EH (cell line): ENCODE measurements around the gene STAMBPL1.

Experiments used
- DNase-seq: peaks from one replicate; pipeline ENCODE4 v3.0.0-alpha.2; 2015; ENCODE audit warnings: low read depth

STAMBPL1 gene

DNA sequence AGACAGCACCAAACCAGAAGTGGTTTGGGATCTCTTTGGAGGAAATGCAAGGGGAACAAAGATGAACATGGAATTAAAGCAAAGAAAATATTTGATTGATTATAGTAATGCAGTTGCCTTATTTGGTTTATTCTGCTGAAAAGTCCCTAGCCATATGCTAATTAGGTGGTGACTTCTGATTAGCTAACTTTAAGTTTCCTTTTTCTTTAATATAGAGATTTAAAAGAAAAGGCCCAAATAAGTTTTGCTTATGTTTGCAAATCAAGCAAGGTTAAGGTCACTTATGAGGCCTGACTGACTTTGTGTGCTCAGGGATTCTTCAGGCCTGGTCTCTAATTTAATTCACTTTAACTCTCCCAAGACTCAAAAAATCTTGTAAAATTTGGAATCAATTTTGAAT, 22.2 kb upstream of the STAMBPL1 start:
- no peak for DNase-seq

DNA sequence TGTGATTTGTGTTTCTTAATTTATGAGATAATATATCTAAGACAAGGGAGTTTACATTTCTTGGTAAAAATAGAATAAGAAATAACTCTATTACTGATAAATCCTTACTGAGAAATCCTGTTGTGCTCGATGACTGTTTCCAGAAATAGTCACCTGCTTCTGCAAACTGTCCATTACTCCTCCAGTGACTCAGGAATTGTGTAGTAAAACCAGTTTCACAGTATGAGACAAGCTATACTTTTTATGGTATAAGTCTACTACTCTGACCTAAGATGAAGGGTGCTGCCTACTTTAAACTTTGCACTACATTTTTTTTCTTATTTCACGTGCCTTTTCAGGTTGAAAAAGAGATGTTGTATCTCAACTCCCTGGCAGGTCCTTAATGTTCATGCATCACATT, 21.6 kb upstream of the STAMBPL1 start:
- no peak for DNase-seq

DNA sequence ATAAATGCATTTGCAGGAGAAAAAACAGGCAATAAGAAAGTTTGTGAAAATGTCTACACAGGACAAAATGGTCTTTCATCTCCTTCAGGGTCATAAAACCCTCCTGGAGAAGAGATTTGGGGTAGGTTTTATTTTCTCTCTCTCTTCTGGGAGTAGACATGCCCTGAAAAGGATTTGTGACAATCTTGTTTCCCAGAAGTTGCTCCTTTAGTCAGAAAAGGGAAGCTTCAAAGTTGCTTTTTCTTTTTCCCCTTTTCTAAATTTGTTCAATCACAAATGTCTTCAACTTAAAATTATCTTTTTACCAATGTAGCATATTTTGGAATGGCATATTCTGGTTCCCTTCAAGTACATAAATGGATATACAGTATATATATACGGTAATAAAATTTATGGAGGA, 19.0 kb upstream of the STAMBPL1 start:
- no peak for DNase-seq

DNA sequence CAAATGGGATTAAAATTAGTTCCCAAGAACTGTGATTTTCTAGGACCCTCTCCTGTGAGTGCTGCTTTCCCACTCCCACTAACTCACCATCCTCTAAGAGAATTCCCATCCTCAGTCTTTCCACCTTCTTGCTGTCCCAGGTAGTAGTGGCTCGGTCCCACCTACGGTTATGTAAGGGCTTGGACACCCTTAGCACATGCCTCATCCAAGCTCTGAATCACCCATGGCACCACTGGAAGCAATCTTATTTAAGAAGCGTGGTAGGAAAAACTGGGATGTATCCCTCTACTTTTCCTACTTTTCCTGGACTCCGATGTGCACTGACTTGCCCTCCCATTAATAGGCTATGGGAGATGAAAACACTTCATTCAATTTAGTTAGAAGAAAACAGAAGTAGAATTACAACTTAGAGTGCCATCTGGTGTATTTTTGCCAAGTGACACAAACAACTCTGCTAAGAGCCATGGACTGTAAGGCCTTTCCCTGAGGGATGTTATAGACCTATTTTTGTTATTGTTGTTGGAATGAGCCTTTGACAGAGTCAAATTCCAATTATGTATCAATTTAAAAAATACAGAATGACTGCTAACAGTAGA, 14.7 kb upstream of the STAMBPL1 start:
- peak; percentile 33 for DNase-seq

DNA sequence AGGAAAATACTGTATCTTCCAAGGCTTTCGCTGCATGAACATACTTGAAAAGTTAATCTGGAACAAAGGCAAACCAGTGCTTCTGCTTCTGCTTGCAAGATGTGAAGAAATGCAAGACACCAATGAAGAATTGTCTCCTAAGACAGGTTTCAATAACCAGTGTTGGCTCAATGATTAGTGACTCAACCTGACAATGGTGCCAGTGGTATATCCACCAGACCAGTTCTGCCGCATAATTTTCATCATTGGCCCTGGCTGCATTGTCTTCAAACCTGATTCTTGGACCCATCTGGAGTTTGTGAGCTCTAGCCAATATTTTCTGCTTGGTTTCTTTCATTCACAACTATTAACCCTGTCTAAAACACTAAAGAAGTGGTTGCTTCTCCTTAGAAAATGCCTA, 13.6 kb upstream of the STAMBPL1 start:
- no peak for DNase-seq

DNA sequence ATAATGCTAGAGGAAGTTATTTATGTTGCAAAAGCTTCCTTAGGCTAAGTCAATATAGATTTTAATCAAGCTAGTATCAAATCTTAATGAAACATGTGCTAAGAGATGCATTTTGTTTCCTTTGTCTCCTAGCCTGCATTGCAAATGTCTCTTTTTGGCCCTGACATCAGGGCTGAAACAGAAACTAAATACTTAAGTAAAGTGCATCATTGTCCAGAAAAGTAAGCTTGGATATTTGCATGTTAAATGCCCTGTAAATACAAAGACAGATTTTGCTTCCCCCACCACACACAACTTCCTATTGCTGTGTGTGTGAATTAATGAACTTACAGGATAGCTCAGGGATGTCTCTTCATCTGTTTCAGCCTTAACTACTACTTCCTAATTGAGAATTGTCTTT, 10.0 kb upstream of the STAMBPL1 start:
- no peak for DNase-seq

DNA sequence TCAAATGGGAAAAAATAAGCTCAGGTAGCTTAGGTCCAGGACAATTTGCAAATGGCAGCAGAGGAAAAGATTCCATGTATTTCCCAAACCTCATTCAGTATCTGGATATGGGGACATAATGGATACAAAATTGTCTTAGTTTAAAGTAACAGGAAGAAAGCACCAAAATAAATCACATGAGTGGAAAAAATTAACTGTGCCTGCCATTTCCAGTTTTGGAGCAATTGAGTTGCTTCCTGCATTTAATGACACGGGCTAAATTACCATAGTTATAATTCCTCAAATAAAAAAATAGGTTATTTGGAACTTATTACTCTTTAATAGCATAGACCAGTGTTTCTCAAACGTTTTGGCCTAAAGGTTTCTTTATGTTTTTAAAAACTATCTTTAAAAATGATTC, 6.3 kb upstream of the STAMBPL1 start:
- DNase-seq = no peak

DNA sequence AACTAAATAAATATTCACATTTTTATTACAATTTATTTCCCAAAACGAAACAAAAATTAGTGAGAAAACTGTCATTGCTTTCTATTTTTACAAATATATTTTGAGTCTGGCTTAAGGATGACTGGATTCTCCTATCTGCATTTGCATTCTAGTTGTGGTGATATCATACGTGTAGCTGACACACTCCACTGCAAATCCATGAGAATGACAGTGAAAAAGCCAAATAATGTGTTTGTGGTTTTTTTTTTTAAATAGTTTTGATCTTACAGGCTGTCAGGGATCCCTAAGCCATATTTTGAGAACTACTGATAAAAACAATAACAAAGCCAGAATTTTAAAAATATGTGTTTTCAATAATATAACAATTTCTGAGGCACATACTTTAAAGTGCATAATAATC, 5.8 kb upstream of the STAMBPL1 start:
- peak; percentile 34 for DNase-seq

DNA sequence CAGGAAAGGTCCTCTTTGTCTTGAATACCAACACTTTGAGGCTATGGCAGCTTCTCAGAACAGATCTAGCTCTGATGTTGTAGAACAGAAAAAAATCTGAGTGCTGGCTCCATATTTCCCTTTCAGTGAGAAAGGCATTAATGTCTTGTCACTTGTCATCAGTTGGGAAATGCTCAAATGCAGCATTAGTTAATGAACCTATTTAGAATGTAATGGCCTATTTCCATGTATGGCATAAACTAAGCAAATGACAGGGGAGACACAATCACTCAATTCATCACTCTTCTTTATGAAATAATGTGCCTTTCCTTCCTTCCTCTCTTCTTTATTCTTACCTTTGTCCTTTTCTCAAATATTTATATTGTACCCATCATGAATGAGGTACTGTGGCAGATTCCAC, 5.0 kb upstream of the STAMBPL1 start:
- no peak for DNase-seq

DNA sequence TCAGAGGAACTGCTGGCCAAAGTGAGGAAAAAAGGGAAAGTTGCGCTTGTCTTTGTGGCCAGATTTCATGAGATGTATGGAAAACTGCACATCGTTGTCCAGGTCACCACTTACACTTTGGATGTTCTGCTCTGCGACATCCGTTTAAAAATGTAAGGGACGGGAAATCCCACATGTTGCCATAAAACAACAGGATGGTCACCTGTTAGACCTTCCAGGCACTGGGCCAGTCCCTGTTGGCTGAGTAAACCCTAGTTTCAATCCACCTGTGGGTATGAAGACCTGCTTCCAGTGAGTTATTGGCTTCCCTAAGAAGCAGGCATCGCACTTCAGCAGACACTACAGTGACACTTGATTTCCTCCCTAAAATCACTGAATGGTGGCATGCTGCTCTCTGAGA, 2.7 kb upstream of the STAMBPL1 start:
- no peak for DNase-seq

DNA sequence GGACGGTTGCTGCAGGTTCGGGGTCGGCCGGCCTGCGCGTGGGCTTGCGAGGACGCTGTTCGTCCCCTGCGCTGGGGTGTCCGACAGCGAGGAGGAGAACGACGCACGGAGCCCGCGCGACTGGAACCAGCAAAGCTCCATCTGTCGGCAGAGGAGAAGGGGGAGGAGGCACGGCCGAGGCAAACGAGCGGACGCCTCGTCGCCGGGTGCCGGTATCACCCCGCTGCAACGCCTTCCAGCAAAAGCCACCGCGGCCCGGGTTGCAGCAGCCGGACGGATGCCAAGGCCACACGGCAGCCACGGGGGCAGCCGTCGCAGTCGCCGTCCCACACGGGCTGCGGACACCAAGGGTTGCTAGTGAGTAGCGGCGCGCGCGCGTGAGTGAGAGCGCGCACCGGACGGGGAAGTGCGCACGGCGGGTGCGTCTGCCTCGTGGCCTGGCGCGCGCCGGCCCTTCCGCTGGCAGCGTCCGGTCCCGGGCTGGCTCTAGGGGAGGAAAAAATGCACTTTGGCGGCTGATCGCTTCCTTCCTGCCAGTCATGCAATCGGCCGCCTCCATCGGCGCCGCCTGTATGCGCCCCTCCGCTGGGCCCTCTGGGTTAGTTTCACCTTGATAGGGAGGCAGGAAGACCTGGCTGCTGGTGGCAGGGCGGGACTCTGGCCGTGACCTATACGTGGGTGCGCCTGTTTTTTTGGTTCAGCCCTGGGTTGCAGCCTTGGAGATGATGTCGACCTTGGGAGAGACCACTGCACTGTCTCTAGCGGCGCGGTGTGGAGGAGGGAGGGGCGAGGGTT, 434 bp downstream of the STAMBPL1 start:
- DNase-seq = peak; percentile 87

DNA sequence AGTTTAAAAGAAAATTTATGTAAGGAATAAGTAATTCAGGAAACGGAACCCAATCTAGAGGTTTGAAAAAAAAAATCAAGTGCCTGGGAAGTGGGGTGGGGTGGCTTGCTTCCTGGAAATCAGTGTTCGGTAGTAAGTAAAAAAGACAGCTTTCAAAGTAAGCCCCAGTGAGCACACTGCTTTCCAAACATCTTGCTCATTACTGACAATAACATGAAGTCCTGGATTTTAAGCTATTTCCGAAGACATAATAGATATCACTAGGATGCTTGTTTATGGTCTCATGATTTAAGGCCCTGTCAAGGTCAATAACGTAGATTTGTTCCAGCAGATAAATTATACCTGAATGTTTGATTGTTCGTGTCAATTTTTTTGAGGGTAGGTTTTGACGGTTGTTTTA, 1.3 kb downstream of the STAMBPL1 start:
- no peak for DNase-seq

DNA sequence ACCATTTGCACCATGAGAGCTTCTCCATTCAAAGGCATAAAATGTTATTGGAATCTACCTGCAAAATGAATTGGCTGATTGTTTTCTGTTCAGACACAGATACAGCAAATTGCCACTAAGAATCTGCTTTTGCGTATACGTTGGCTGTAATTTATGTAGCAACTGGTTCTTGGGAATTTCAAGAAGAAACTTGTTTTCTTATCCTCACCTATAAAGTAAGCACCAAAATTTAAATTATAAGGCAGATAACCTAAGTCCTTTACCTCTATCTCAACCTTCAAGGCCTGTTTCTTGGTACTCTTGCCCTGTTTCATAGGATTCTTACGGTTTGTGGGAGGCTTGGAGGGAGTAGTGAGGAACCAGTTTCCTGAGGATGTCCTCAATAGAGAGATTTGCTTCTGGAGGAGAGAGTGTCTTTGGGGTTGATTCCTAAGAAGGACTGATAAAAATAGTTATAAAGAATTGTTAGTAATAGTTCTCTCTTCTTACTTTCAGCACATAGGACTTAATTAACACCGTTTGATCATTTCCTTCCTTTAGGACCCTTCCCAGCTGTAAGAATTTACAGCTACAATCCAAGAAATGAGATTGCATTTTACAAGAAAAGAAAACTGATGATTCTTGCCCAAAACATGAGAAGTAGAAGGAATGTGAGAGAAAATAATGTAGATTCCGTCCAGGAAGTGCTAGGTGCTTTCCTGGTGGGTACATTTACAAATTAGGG, 2.0 kb downstream of the STAMBPL1 start:
- DNase-seq = peak; percentile 23

DNA sequence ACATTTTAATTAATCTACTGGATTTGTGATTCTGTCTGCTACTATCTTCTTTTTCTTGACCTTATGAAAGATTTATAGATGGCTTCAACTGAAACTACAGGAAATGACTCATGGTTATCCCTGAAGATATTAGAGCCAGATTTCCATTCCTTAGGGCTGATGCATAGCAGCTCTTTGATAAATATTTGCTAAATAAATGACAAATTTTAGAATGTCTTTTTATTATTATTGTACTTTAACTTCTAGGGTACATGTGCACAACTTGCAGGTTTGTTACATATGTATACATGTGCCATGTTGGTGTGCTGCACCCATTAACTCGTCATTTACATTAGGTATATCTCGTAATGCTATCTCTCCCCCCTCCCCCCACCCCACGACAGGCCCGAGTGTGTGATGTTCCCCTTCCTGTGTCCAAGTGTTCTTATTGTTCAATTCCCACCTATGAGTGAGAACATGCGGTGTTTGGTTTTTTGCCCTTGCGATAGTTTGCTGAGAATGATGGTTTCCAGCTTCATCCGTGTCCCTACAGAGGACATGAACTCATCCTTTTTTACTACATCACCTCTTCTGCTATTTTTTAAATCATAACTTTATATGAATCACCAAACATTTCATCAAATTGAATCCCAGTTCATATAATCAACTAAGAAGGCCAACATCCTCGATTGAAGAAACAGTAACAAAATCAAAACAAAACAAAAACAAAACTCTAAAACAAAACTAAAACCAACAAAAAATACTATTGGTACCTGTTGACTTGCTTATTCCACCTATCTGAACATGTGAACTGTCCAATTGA, 2.8 kb downstream of the STAMBPL1 start:
- peak; percentile 88 for DNase-seq

DNA sequence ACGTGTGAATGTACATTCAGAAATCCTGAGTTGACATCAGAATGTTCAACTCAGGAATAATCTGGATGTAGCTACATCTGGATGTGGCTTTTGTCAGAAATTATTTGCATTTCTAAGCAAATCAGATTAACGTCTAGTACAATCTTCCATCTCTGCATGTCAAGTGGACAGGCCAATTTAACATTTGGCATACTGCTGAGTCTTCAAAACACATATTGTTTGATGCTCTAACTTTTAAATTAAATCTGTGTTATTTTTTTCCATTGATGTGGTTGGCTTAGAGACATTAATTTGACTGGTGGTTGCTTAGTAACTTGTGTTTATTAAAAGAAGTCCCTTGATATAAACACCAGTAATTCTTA, 3.4 kb downstream of the STAMBPL1 start:
- no peak for DNase-seq

DNA sequence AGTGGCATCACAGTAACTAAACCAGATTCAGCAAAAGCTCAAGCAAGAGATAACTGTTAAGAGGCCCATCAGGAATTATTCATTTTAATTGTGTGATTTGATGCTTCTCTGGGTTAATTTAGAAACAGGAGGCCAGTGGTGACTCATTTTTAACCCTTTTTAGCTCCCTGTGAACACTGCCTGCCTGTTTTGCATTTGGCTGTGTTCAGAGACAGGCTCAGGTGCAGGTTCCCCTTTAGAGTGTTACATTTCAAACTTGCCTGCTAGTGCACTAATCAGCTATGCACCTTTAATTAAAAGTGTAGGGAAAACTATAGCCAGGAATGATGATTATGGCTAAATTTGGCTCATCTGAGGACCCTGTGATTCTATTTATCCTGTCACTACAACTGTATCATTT, 6.5 kb downstream of the STAMBPL1 start:
- DNase-seq = no peak

DNA sequence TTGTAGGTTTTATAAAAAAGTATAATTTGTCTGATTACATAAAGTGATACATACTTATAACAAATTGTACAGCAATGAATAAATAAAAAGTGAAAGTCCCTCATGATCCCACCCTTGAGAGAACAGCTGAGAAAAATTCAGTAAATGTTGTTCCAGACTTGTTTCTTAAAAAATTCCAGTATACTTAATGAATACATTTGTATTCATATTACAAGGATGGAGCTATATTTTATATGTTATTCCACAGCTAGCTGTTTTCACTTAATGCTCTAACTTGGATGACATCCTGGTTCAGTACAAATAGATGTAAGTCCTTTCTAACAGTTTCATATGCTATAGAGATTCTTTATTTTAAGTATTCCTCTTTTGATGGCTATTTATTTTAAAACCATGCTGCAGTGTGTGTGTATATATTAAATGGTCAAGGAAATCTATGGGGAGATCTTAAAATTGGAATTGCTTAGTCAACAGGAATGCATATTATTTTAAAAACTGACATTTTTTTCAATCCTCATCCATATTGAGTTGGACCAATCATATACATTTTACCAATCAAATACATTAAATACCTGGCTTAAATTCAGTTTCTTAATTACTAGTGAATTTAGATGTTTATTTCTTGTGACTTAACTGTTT, 8.9 kb downstream of the STAMBPL1 start:
- DNase-seq = no peak

DNA sequence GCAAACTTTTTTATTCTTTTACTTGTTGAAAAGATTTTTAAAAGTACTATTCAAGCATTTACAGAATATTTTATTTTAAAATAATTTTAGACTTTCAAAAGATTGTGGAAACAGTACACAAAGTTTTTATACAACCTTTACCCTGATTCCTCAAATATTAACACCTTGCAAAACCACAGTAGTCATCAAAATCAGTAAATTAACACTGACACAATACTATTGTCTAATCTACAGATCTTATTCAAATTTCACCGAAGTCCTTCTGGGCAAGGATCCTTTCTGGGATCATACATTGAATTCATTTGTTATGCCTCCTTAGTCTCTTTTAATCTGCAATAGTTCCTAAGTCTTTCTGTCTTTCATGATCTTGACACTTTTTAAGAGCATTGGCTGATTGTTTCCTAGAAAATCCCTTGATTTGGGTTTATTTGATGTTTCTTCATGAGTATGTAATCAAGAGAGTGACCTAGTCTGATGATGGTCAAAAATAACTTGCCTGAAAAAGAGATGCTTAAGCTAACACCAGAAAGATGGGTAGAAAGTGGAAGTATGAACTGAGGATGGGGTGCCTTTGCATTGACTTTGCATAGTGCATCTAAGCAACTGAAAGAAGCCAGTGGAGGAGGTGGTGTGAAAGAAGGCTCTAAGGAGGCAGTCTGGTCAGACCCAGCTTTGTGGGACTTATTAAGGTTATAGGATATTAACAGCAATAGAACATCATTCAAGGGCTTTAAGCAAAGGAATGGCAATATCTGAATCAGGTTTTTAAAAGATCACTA, 9.7 kb downstream of the STAMBPL1 start:
- DNase-seq = no peak

DNA sequence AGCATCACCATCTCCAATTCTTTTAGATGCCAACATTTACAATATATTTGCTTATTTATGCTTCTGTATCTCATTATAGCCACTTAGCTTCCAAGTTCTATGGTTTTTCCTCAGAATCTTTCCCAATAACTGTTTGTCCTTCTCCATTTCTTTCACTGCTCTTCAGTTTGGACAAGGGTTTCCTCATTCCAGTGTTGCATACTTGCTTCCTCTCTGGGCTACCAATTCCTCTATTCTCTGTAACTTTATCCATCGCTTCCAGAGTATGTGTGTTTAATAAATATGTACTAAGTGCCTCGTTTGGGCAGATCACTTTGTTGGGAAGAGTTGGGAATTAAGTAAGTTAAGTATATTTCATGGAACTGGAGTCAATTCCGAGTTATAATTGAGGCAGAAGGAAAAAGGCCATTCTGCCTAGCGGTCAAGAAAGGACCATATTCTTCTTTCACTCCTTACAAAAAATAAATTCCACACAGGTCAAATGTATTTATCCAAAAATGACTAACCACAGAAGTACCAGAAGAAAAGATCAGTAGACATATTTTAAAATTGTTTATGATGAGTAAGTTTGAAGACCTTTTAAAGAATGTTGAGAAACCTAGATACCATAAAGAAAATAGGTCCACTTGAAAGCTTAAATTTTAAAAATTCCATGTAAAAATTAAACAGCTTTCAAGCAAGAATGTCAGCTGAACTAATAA, 10.8 kb downstream of the STAMBPL1 start:
- peak; percentile 36 for DNase-seq

DNA sequence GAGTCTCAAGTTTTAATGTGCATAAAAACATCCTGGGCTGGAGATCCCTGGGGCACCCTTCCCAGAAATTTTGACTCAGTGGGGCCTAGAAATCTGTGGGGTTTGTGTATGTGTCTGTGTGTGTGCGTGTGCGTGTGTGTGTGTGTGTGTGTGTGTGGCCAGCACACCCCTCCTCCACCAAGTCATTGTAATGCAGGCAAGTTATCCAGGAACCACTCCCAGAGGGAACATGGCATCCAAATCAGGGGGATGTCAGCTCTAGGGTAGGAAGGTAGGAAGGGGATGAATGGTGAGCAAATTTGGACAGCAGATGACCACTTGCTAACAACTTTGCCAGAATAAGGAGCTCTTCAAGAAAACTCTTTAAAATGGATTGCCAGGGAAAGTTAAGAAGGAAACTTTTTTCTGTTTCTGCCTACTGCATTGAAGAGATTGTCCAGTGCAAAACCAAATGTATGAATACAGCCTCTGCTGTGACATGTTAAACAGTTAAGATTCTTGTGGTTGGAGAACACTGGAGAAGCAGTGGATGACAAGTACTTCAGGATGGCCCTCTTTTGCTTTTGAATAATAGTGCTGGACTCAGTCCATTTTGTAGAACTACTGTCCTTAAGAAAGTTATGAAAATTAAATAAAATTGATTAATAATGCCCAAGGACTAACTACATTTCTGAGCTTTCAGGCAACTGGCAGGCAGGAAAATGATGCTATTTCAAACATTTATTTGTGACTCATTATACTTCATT, 12.3 kb downstream of the STAMBPL1 start:
- DNase-seq = peak; percentile 81
